ENCODE measurements around the gene CEACAM7.

The CEACAM7 gene

GRCh38 chr19:41700381-41701195 lies 12.5 kb upstream of the CEACAM7 start:
- DNase-seq (ENCODE audit: low read depth), result no peak

GRCh38 chr19:41699968-41700323 lies 11.9 kb upstream of the CEACAM7 start:
- no peak for DNase-seq (ENCODE audit: low read depth)

GRCh38 chr19:41699231-41699967 lies 11.3 kb upstream of the CEACAM7 start:
- no peak for DNase-seq (ENCODE audit: low read depth)

- DNase-seq (ENCODE audit: low read depth), result no peak
Measured at GRCh38 chr19:41698746-41699230, 10.7 kb upstream of the CEACAM7 start.

GRCh38 chr19:41697198-41697855 lies 9.3 kb upstream of the CEACAM7 start:
- no peak for DNase-seq (ENCODE audit: low read depth)

GRCh38 chr19:41696402-41697197 lies 8.5 kb upstream of the CEACAM7 start:
- DNase-seq (ENCODE audit: low read depth), result no peak

GRCh38 chr19:41695745-41696144 lies 7.7 kb upstream of the CEACAM7 start:
- no peak for DNase-seq (ENCODE audit: low read depth)

- DNase-seq (ENCODE audit: low read depth), result no peak
Measured at GRCh38 chr19:41694831-41695635, 7.0 kb upstream of the CEACAM7 start.

GRCh38 chr19:41694196-41694595 lies 6.1 kb upstream of the CEACAM7 start:
- no peak for DNase-seq (ENCODE audit: low read depth)

GRCh38 chr19:41691268-41691970 lies 3.3 kb upstream of the CEACAM7 start:
- no peak for DNase-seq (ENCODE audit: low read depth)

GRCh38 chr19:41690801-41691065 lies 2.7 kb upstream of the CEACAM7 start:
- DNase-seq (ENCODE audit: low read depth), result no peak

GRCh38 chr19:41689993-41690800 lies 2.1 kb upstream of the CEACAM7 start:
- no peak for DNase-seq (ENCODE audit: low read depth)

GRCh38 chr19:41688687-41689086 lies 617 bp upstream of the CEACAM7 start:
- no peak for DNase-seq (ENCODE audit: low read depth)

- DNase-seq (ENCODE audit: low read depth), result no peak
Measured at GRCh38 chr19:41687419-41687818, 651 bp downstream of the CEACAM7 start.

GRCh38 chr19:41682437-41682836 lies 5.6 kb downstream of the CEACAM7 start:
- DNase-seq (ENCODE audit: low read depth), result no peak

GRCh38 chr19:41671486-41671885 lies 16.6 kb downstream of the CEACAM7 start:
- DNase-seq (ENCODE audit: low read depth), result no peak

GRCh38 chr19:41670755-41671154 lies 17.3 kb downstream of the CEACAM7 start:
- no peak for DNase-seq (ENCODE audit: low read depth)

GRCh38 chr19:41668315-41668714 lies 19.8 kb downstream of the CEACAM7 start:
- DNase-seq (ENCODE audit: low read depth), result no peak

- DNase-seq (ENCODE audit: low read depth), result no peak
Measured at GRCh38 chr19:41666075-41666474, 22.0 kb downstream of the CEACAM7 start.

- DNase-seq (ENCODE audit: low read depth), result no peak
Measured at GRCh38 chr19:41657157-41657556, 30.9 kb downstream of the CEACAM7 start.
